ENCODE measurements around the gene SP6. TPM values are rescaled to one million over a fixed set of nuclear protein-coding genes. Genes with fewer than 3 reads are reported as not detected.

Gene SP6
- total and polyA plus RNA-seq, 3 experiments from 2014 or later, result 0.07 to 0.59 (median 0.09) TPM

GRCh38 chr17:47884427-47884740, 33.4 kb upstream of the SP6 start:
- H3K36me3 Mint-ChIP-seq, result no peaks in the 10 kb centered on the region
- no peak for DNase-seq
- H3K27ac Mint-ChIP-seq, result no peak overlapping the region
- no peaks in the 10 kb centered on the region for H3K9me3 ChIP-seq (ENCODE audit: low read length)
- H3K27me3 Mint-ChIP-seq, result peaks cover 14 to 20% of the 10 kb centered on the region in 2 donors
- H3K4me1 Mint-ChIP-seq, result peaks cover 13 to 22% (median 18%) of the 10 kb centered on the region in 3 donors
- no peaks in the 10 kb centered on the region for H3K36me3 ChIP-seq (ENCODE audit: insufficient read depth, low read length)
- H3K27me3 ChIP-seq (ENCODE audit: insufficient read depth, low read length, poor library complexity, severe bottlenecking), result no peaks in the 10 kb centered on the region
- H3K9me3 Mint-ChIP-seq, result no peaks in the 10 kb centered on the region
- ChIA-PET POLR2A (no interaction called here), CTCF (interaction anchor here (0.8 to 12.7 kb wide), 2 partner anchors 38 to 62 kb away, joined by 3 to 314 read pairs; partner anchors contain the start of genes SCRN2 and SP6)
- H3K4me1 ChIP-seq (ENCODE audit: insufficient read depth, low read length), result peaks cover 38% of the 10 kb centered on the region
- no peak overlapping the region for H3K4me3 ChIP-seq (ENCODE audit: low read length)
- no peak overlapping the region for H3K27ac ChIP-seq (ENCODE audit: low read depth, low read length)
- no peak overlapping the region for H3K4me3 Mint-ChIP-seq

- no peak overlapping the region for H3K27ac Mint-ChIP-seq
- no peak overlapping the region for H3K4me3 Mint-ChIP-seq
- peaks cover 13 to 22% (median 21%) of the 10 kb centered on the region in 3 donors for H3K4me1 Mint-ChIP-seq
- no peak overlapping the region for H3K4me3 ChIP-seq (ENCODE audit: low read length)
- H3K9me3 Mint-ChIP-seq, result no peaks in the 10 kb centered on the region
- peaks cover 38% of the 10 kb centered on the region for H3K4me1 ChIP-seq (ENCODE audit: insufficient read depth, low read length)
- H3K36me3 ChIP-seq (ENCODE audit: insufficient read depth, low read length), result no peaks in the 10 kb centered on the region
- CTCF ChIA-PET, result interaction anchor here (1.7 to 12.7 kb wide), 2 partner anchors 37 to 42 kb away, joined by 7 to 314 read pairs; partner anchors contain the start of genes SCRN2 and SP6
- H3K27me3 ChIP-seq (ENCODE audit: insufficient read depth, low read length, poor library complexity, severe bottlenecking), result no peaks in the 10 kb centered on the region
- POLR2A ChIA-PET, result no interaction called here
- H3K27ac ChIP-seq (ENCODE audit: low read depth, low read length), result no peak overlapping the region
- no peak for DNase-seq
- H3K36me3 Mint-ChIP-seq, result no peaks in the 10 kb centered on the region
- H3K9me3 ChIP-seq (ENCODE audit: low read length), result no peaks in the 10 kb centered on the region
- peaks cover 16 to 25% of the 10 kb centered on the region in 2 donors for H3K27me3 Mint-ChIP-seq
These were observed 32.8 kb upstream of the SP6 start for GRCh38 chr17:47883589-47884426.

- Mint-ChIP-seq H3K36me3 (no peaks in the 10 kb centered on the region), H3K9me3 (peaks cover 0 to 2% (median 0%) of the 10 kb centered on the region in 5 donors), H3K4me1 (peaks cover 13 to 22% (median 21%) of the 10 kb centered on the region in 3 donors), H3K27me3 (peaks cover 19 to 32% of the 10 kb centered on the region in 2 donors), H3K27ac (peak overlapping the region in 2 of 8 donors; percentile 16 to 35), H3K4me3 (no peak overlapping the region)
- Histone ChIP-seq H3K4me3 (ENCODE audit: low read length) (no peak overlapping the region), H3K27me3 (ENCODE audit: insufficient read depth, low read length, poor library complexity, severe bottlenecking) (no peaks in the 10 kb centered on the region), H3K27ac (ENCODE audit: low read depth, low read length) (no peak overlapping the region), H3K4me1 (ENCODE audit: insufficient read depth, low read length) (peaks cover 38% of the 10 kb centered on the region), H3K36me3 (ENCODE audit: insufficient read depth, low read length) (no peaks in the 10 kb centered on the region), H3K9me3 (ENCODE audit: low read length) (no peaks in the 10 kb centered on the region)
- no peak for DNase-seq
- CTCF ChIA-PET, result interaction anchor here (1.2 to 1.7 kb wide), 2 partner anchors 42 to 88 kb away, joined by 3 to 7 read pairs; partner anchors contain the start of genes CDK5RAP3 and SCRN2
- POLR2A ChIA-PET, result no interaction called here
These were observed 32.0 kb upstream of the SP6 start for GRCh38 chr17:47882695-47883588.

GRCh38 chr17:47882247-47882646, 31.3 kb upstream of the SP6 start:
- Mint-ChIP-seq H3K27ac (no peak overlapping the region), H3K36me3 (no peaks in the 10 kb centered on the region), H3K9me3 (peaks cover 0 to 2% (median 0%) of the 10 kb centered on the region in 5 donors), H3K27me3 (peaks cover 19 to 38% of the 10 kb centered on the region in 2 donors), H3K4me1 (peaks cover 13 to 22% (median 21%) of the 10 kb centered on the region in 3 donors), H3K4me3 (no peak overlapping the region)
- Histone ChIP-seq H3K4me1 (ENCODE audit: insufficient read depth, low read length) (peaks cover 38% of the 10 kb centered on the region), H3K4me3 (ENCODE audit: low read length) (no peak overlapping the region), H3K36me3 (ENCODE audit: insufficient read depth, low read length) (no peaks in the 10 kb centered on the region), H3K9me3 (ENCODE audit: low read length) (no peaks in the 10 kb centered on the region), H3K27me3 (ENCODE audit: insufficient read depth, low read length, poor library complexity, severe bottlenecking) (no peaks in the 10 kb centered on the region), H3K27ac (ENCODE audit: low read depth, low read length) (no peak overlapping the region)
- ChIA-PET POLR2A (no interaction called here), CTCF (interaction anchor here (1.2 to 1.7 kb wide), 2 partner anchors 41 to 89 kb away, joined by 3 to 7 read pairs; partner anchors contain the start of genes CDK5RAP3 and SCRN2)
- DNase-seq, result no peak

DNA sequence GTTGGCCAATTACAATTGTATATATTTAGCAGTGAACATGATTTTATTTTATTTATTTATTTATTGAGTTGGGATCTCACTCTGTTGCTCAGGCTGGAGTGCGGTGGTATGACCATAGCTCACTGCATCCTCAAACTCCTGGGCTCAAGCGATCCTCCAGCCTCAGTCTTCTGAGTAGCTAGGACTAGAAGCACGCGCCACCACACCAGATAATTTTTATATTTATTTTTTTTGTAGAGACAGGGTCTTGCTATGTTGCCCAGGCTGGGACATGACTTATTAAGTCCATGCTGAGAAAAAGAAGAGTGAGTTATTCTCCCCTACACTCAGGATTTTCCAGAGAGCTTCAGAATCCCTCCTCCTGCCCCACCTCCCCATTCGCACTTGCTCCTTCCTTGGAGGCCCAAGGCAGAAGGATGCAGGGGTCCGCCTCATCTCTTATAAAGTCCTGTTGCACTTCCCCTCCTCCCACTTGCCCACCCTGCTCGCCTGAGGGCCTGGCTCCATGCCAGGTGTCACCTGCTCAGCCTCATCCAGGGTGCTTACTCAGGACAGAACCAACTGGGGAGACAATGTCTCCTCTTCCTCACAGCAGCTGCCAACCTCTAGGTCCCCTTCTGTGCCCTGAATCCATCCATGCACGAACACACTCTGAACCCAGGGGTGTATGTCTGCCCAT, 29.0 kb upstream of the SP6 start:
- no peak overlapping the region for H3K27ac ChIP-seq (ENCODE audit: low read depth, low read length)
- H3K27me3 ChIP-seq (ENCODE audit: insufficient read depth, low read length, poor library complexity, severe bottlenecking), result no peaks in the 10 kb centered on the region

GRCh38 chr17:47879028-47879585, 28.1 kb upstream of the SP6 start:
- Histone ChIP-seq H3K27me3 (ENCODE audit: insufficient read depth, low read length, poor library complexity, severe bottlenecking) (no peaks in the 10 kb centered on the region), H3K4me1 (ENCODE audit: insufficient read depth, low read length) (peaks cover 19% of the 10 kb centered on the region), H3K4me3 (ENCODE audit: low read length) (no peak overlapping the region), H3K9me3 (ENCODE audit: low read length) (no peaks in the 10 kb centered on the region), H3K36me3 (ENCODE audit: insufficient read depth, low read length) (no peaks in the 10 kb centered on the region), H3K27ac (ENCODE audit: low read depth, low read length) (no peak overlapping the region)
- Mint-ChIP-seq H3K4me1 (peaks cover 0 to 13% (median 8%) of the 10 kb centered on the region in 3 donors), H3K9me3 (peaks cover 0 to 2% (median 0%) of the 10 kb centered on the region in 5 donors), H3K27ac (no peak overlapping the region), H3K27me3 (peaks cover 22 to 60% of the 10 kb centered on the region in 2 donors), H3K4me3 (no peak overlapping the region), H3K36me3 (no peaks in the 10 kb centered on the region)
- ChIA-PET CTCF (interaction anchor here (1.2 to 1.5 kb wide), 2 partner anchors 36 to 38 kb away, joined by 3 to 4 read pairs; partner anchors contain the start of gene SCRN2), POLR2A (no interaction called here)
- no peak for DNase-seq

More for the DNA sequence above, 29.0 kb upstream of the SP6 start:
- no peak for DNase-seq
- H3K9me3 ChIP-seq (ENCODE audit: low read length), result no peaks in the 10 kb centered on the region
- Mint-ChIP-seq H3K36me3 (no peaks in the 10 kb centered on the region), H3K4me1 (peaks cover 5 to 17% (median 13%) of the 10 kb centered on the region in 3 donors), H3K4me3 (no peak overlapping the region), H3K9me3 (peaks cover 0 to 2% (median 0%) of the 10 kb centered on the region in 5 donors), H3K27me3 (peaks cover 19 to 52% of the 10 kb centered on the region in 2 donors), H3K27ac (no peak overlapping the region)
- CTCF ChIA-PET, result interaction anchor here (1.2 to 1.5 kb wide), 2 partner anchors 37 to 39 kb away, joined by 3 to 4 read pairs; partner anchors contain the start of gene SCRN2
- H3K36me3 ChIP-seq (ENCODE audit: insufficient read depth, low read length), result no peaks in the 10 kb centered on the region
- peaks cover 27% of the 10 kb centered on the region for H3K4me1 ChIP-seq (ENCODE audit: insufficient read depth, low read length)
- POLR2A ChIA-PET, result no interaction called here
- no peak overlapping the region for H3K4me3 ChIP-seq (ENCODE audit: low read length)

Measured in CD8-positive, alpha-beta memory T cell (primary cell).